Keratinocyte (primary cell): ENCODE results near the gene BMP15. TPM values are rescaled to one million over a fixed set of nuclear protein-coding genes. Genes with fewer than 3 reads are reported as not detected.

ENCODE experiments used
- DNase-seq: peaks from one replicate; pipeline ENCODE4 v3.0.0-alpha.2; 2011; ENCODE audit warnings: low read depth, missing footprints, low spot score
- FAIRE-seq: peaks from 2 replicates; lab custom pipeline; 2011; peaks lifted over from hg19 to GRCh38; lab: Jason Lieb, UNC
- H2AFZ ChIP-seq: 2 replicates; pipeline ENCODE4 v1.6.0; 2012; ENCODE audit warnings: low read length, control low read depth, inconsistent platforms; ENCODE audit not compliant: control insufficient read depth
- H3K27ac ChIP-seq: 2 replicates; pipeline ENCODE4 v1.5.1; 2011; ENCODE audit warnings: low read length; ENCODE audit not compliant: control insufficient read depth, insufficient read depth
- H3K27me3 ChIP-seq: 3 replicates; pipeline ENCODE4 v1.6.0; 2011; ENCODE audit warnings: low read length; ENCODE audit not compliant: control insufficient read depth, insufficient read depth; ENCODE audit errors: extremely low read depth
- H3K36me3 ChIP-seq, 2 experiments: 2 replicates in 1 of 2; 3 replicates in 1 of 2; pipeline ENCODE4 v1.5.1; 2011; ENCODE audit warnings: low read length in 2 of 2, mild to moderate bottlenecking in 1 of 2; ENCODE audit not compliant: control insufficient read depth in 2 of 2, insufficient read depth in 2 of 2; ENCODE audit errors: extremely low read depth in 1 of 2
- H3K4me1 ChIP-seq: 3 replicates; pipeline ENCODE4 v1.5.1; 2011; ENCODE audit warnings: low read length; ENCODE audit not compliant: control insufficient read depth, insufficient read depth; ENCODE audit errors: extremely low read depth
- H3K4me2 ChIP-seq: 3 replicates; pipeline ENCODE4 v1.6.0; 2011; ENCODE audit warnings: low read depth, low read length; ENCODE audit not compliant: control insufficient read depth, insufficient read depth; ENCODE audit errors: extremely low read depth
- H3K4me3 ChIP-seq, 3 experiments: fragments of 200-600 bp in 1 of 3; sonication (generic) in 1 of 3; 2 replicates in 2 of 3; 3 replicates in 1 of 3; pipeline ENCODE4 v1.5.1; 2011 to 2016; ENCODE audit warnings: low read length in 3 of 3, mild to moderate bottlenecking in 3 of 3, control low read depth in 2 of 3, inconsistent platforms in 1 of 3, low read depth in 1 of 3, mixed read lengths in 1 of 3, mixed run types in 1 of 3, moderate library complexity in 1 of 3; ENCODE audit not compliant: control insufficient read depth in 2 of 3, insufficient read depth in 2 of 3; ENCODE audit errors: extremely low read depth in 1 of 3
- H3K79me2 ChIP-seq: 2 replicates; pipeline ENCODE4 v1.6.0; 2012; ENCODE audit warnings: low read length; ENCODE audit not compliant: control insufficient read depth, insufficient read depth
- H3K9ac ChIP-seq: 3 replicates; pipeline ENCODE4 v1.6.0; 2011; ENCODE audit warnings: low read length; ENCODE audit not compliant: control insufficient read depth, insufficient read depth; ENCODE audit errors: extremely low read depth
- H3K9me1 ChIP-seq: 3 replicates; pipeline ENCODE4 v1.6.0; 2011; ENCODE audit warnings: low read length; ENCODE audit not compliant: control insufficient read depth, insufficient read depth; ENCODE audit errors: extremely low read depth
- H3K9me3 ChIP-seq: 2 replicates; pipeline ENCODE4 v1.5.1; 2012; ENCODE audit warnings: low read depth, low read length; ENCODE audit not compliant: control insufficient read depth
- H4K20me1 ChIP-seq: 3 replicates; pipeline ENCODE4 v1.6.0; 2011; ENCODE audit warnings: low read length; ENCODE audit not compliant: control insufficient read depth, insufficient read depth; ENCODE audit errors: extremely low read depth
- CTCF ChIP-seq, 3 experiments: IDR thresholded peaks in 1 of 3; conservative IDR thresholded peaks in 1 of 3; optimal IDR thresholded peaks in 1 of 3; 2 replicates in 2 of 3; 3 replicates in 1 of 3; pipeline versions ENCODE3 to v1.5.1; 2011; ENCODE audit warnings: low read length in 3 of 3, mild to moderate bottlenecking in 3 of 3, moderate library complexity in 2 of 3, control low read depth in 1 of 3, inconsistent platforms in 1 of 3; ENCODE audit not compliant: insufficient read depth in 2 of 3; ENCODE audit errors: extremely low read depth in 1 of 3
- EZH2 ChIP-seq: IDR thresholded peaks from one replicate; pipeline ENCODE4 v1.6.1; 2012; ENCODE audit warnings: inconsistent platforms, mild to moderate bottlenecking, low read length, moderate library complexity
- dilution Hi-C: fragments of 300-500 bp; cut with MboI; formaldehyde crosslinking; loops from one replicate; pipeline ENCODE4 v1.7.0; 2020; ENCODE audit warnings: low sequenced_read_pairs; ENCODE audit not compliant: extremely low pct_ligation_motif_present
- polyA plus RNA-seq, 5 experiments: library from polyadenylated mRNA; depleted of rRNA in 3 of 5; stranded (reverse) in 3 of 5; stranded (forward) in 1 of 5; unstranded in 1 of 5; fragments of >200 nt; gene quantifications; 1 replicate in 1 of 5; 2 replicates in 3 of 5; 3 replicates in 1 of 5; pipeline versions ENCODE4 v1.2.1 to v1.2.3, GENCODE V29; 2011 to 2012; ENCODE audit warnings: missing spikeins in 2 of 5, low read depth in 1 of 5, low replicate concordance in 1 of 5

The BMP15 gene
- polyA plus RNA-seq, 1 donor (not counting 4 experiments of a cell fraction or from before 2014, with no cell fraction given) = not detected

GRCh38 chrX:50893047-50893446 is 17.5 kb upstream of the BMP15 start:
- Histone ChIP-seq H4K20me1 (no peaks in the 10 kb centered on the region), H3K27ac (no peak overlapping the region), H3K27me3 (no peaks in the 10 kb centered on the region), H3K9ac (no peak overlapping the region), H3K9me3 (no peaks in the 10 kb centered on the region), H3K4me3 (no peak overlapping the region), H3K4me2 (no peak overlapping the region), H3K4me1 (no peaks in the 10 kb centered on the region), H3K79me2 (no peaks in the 10 kb centered on the region), H3K36me3 (no peaks in the 10 kb centered on the region), H3K9me1 (no peaks in the 10 kb centered on the region), H2AFZ (no peak overlapping the region)
- no peak for TF ChIP-seq EZH2
- dilution Hi-C loops = no loop called here
- no peak for FAIRE-seq
- DNase-seq = no peak

GRCh38 chrX:50893466-50893865 is 17.1 kb upstream of the BMP15 start:
- Histone ChIP-seq H3K4me2 (no peak overlapping the region), H3K9me3 (no peaks in the 10 kb centered on the region), H3K9ac (no peak overlapping the region), H3K79me2 (no peaks in the 10 kb centered on the region), H3K9me1 (no peaks in the 10 kb centered on the region), H3K27ac (no peak overlapping the region), H4K20me1 (no peaks in the 10 kb centered on the region), H3K36me3 (no peaks in the 10 kb centered on the region), H2AFZ (no peak overlapping the region), H3K27me3 (no peaks in the 10 kb centered on the region), H3K4me3 (no peak overlapping the region), H3K4me1 (no peaks in the 10 kb centered on the region)
- no peak for FAIRE-seq
- TF ChIP-seq CTCF (optimal IDR thresholded peaks at IDR 0.05 in 1 of 3, IDR thresholded peaks at IDR 0.05 in 1 of 3, conservative IDR thresholded peaks at IDR 0.05 in 1 of 3; ENCODE audit: extremely low read depth in 1 of 3, insufficient read depth in 2 of 3, low read length in 3 of 3) = no peak
- TF ChIP-seq EZH2 = no peak
- dilution Hi-C loops = no loop called here
- no peak for DNase-seq

- DNase-seq = no peak
- no peaks in the 10 kb centered on the region for H3K9me1 ChIP-seq
- H3K79me2 ChIP-seq = no peaks in the 10 kb centered on the region
- no peaks in the 10 kb centered on the region for H3K36me3 ChIP-seq
- dilution Hi-C loops = no loop called here
- no peaks in the 10 kb centered on the region for H3K9me3 ChIP-seq
- no peaks in the 10 kb centered on the region for H4K20me1 ChIP-seq
- H3K4me2 ChIP-seq = no peak overlapping the region
- no peaks in the 10 kb centered on the region for H3K4me1 ChIP-seq
- no peaks in the 10 kb centered on the region for H3K27me3 ChIP-seq
- H3K9ac ChIP-seq = no peak overlapping the region
- H2AFZ ChIP-seq = no peak overlapping the region
- H3K4me3 ChIP-seq = no peak overlapping the region
- peak; percentile 33 to 61 (median 36) for TF ChIP-seq CTCF (optimal IDR thresholded peaks at IDR 0.05 in 1 of 3, IDR thresholded peaks at IDR 0.05 in 1 of 3, conservative IDR thresholded peaks at IDR 0.05 in 1 of 3; ENCODE audit: extremely low read depth in 1 of 3, insufficient read depth in 2 of 3, low read length in 3 of 3)
- no peak for TF ChIP-seq EZH2
- no peak for FAIRE-seq
- no peak overlapping the region for H3K27ac ChIP-seq
Observed at GRCh38 chrX:50905334-50905733, 5.2 kb upstream of the BMP15 start.
